GM18873 (cell line): ENCODE measurements around the gene DUSP3.

Source experiments
- ATAC-seq: cut with Tn5 transposase; IDR thresholded peaks from one replicate; pipeline ENCODE4 v1.9.1; 2021; ENCODE audit warnings: mild to moderate bottlenecking, moderate library complexity, moderate number of reproducible peaks; ENCODE audit not compliant: unreplicated experiment, low FRiP score

The DUSP3 gene

GRCh38 chr17:43770957-43771356 is 7.8 kb downstream of the DUSP3 start:
- no peak for ATAC-seq

GRCh38 chr17:43769859-43770258 is 8.9 kb downstream of the DUSP3 start:
- no peak for ATAC-seq

- ATAC-seq, result no peak
These were observed 9.4 kb downstream of the DUSP3 start for GRCh38 chr17:43769426-43769825.

- no peak for ATAC-seq
These were observed 9.8 kb downstream of the DUSP3 start for GRCh38 chr17:43768943-43769342.

- ATAC-seq, result no peak
These were observed 10.4 kb downstream of the DUSP3 start for GRCh38 chr17:43768382-43768781.

- ATAC-seq, result no peak
These were observed 11.1 kb downstream of the DUSP3 start for GRCh38 chr17:43767713-43768059.

GRCh38 chr17:43767053-43767712 is 11.6 kb downstream of the DUSP3 start:
- no peak for ATAC-seq

- ATAC-seq, result no peak
These were observed 12.2 kb downstream of the DUSP3 start for GRCh38 chr17:43766413-43767052.

- ATAC-seq, result no peak
These were observed 18.4 kb downstream of the DUSP3 start for GRCh38 chr17:43760254-43760852.

- no peak for ATAC-seq
These were observed 18.9 kb downstream of the DUSP3 start for GRCh38 chr17:43759836-43760235.

- ATAC-seq, result no peak
These were observed 20.1 kb downstream of the DUSP3 start, which contains the start of gene SOST for GRCh38 chr17:43758497-43759174. Gene SOST (minus strand): TSS chr17:43758791. CDS start chr17:43758741, 50 bp downstream.

- no peak for ATAC-seq
These were observed 20.7 kb downstream of the DUSP3 start for GRCh38 chr17:43758086-43758485.

- no peak for ATAC-seq
These were observed 21.6 kb downstream of the DUSP3 start for GRCh38 chr17:43757171-43757660.

GRCh38 chr17:43756201-43756600 is 22.6 kb downstream of the DUSP3 start:
- ATAC-seq, result no peak

- no peak for ATAC-seq
These were observed 23.3 kb downstream of the DUSP3 start for GRCh38 chr17:43755389-43755875.

GRCh38 chr17:43754947-43755346 is 23.8 kb downstream of the DUSP3 start:
- no peak for ATAC-seq

- ATAC-seq, result no peak
These were observed 25.2 kb downstream of the DUSP3 start for GRCh38 chr17:43753493-43754129.

- ATAC-seq, result no peak
These were observed 28.6 kb downstream of the DUSP3 start for GRCh38 chr17:43750153-43750552.

- no peak for ATAC-seq
These were observed 33.2 kb downstream of the DUSP3 start for GRCh38 chr17:43745541-43745940.

GRCh38 chr17:43741636-43742035 is 37.1 kb downstream of the DUSP3 start:
- ATAC-seq, result no peak

- no peak for ATAC-seq
These were observed 38.2 kb downstream of the DUSP3 start for GRCh38 chr17:43740541-43740940.
